K562 (cell line): Measurements from ENCODE around the gene KRT28. TPM values are rescaled to one million over a fixed set of nuclear protein-coding genes. Genes with fewer than 3 reads are reported as not detected.
A peak's percentile ranks its signal among the peaks of the same experiment; 100 is the strongest.

Experiments used
- ARNT ChIP-seq, 2 experiments: fragments of 450-650 bp; IDR thresholded peaks; 2 replicates each; pipeline ENCODE4 v1.6.1; 2016; ENCODE audit warnings: mild to moderate bottlenecking in 1 of 2
- FOXO4 ChIP-seq: fragments of 450-650 bp; formaldehyde crosslinking; IDR thresholded peaks from 2 replicates; pipeline ENCODE4 v1.4.0; 2020; ENCODE audit warnings: mild to moderate bottlenecking, moderate library complexity
- FOXP1 ChIP-seq: sonication (generic); formaldehyde crosslinking; IDR thresholded peaks from 2 replicates; pipeline ENCODE4 v1.8.0; 2022; ENCODE audit warnings: mild to moderate bottlenecking, missing genetic modification reagents
- HDAC1 ChIP-seq, 2 experiments: fragments of 450-650 bp; IDR thresholded peaks; 2 replicates each; pipeline ENCODE4 v1.6.1; 2016 to 2017; ENCODE audit warnings: inconsistent platforms in 1 of 2, mild to moderate bottlenecking in 1 of 2, moderate library complexity in 1 of 2
- MIER1 ChIP-seq: fragments of 450-650 bp; IDR thresholded peaks from 2 replicates; pipeline ENCODE4 v1.6.1; 2016; ENCODE audit warnings: antibody characterized with exemption, mild to moderate bottlenecking, low read depth
- NKRF ChIP-seq: fragments of 450-650 bp; IDR thresholded peaks from 2 replicates; pipeline ENCODE4 v1.6.1; 2016; ENCODE audit warnings: borderline replicate concordance
- POLR2AphosphoS5 ChIP-seq: IDR thresholded peaks from 2 replicates; pipeline ENCODE4 v1.6.1; 2011; ENCODE audit warnings: mild to moderate bottlenecking, low read depth, low read length, moderate library complexity; ENCODE audit not compliant: control insufficient read depth, insufficient read depth
- REST ChIP-seq, 2 experiments: fragments of 450-650 bp; formaldehyde crosslinking in 1 of 2; IDR thresholded peaks; 2 replicates each; pipeline versions ENCODE4 v1.4.0 to v1.6.1; 2014 to 2020; ENCODE audit warnings: mild to moderate bottlenecking in 2 of 2, borderline replicate concordance in 1 of 2, low read depth in 1 of 2
- XRCC4 ChIP-seq: IDR thresholded peaks from one replicate; pipeline ENCODE4 v1.6.1; 2011; ENCODE audit not compliant: insufficient read depth, insufficient read length; ENCODE audit errors: extremely low read depth
- ZNF695 ChIP-seq: fragments of 450-650 bp; formaldehyde crosslinking; IDR thresholded peaks from 2 replicates; pipeline ENCODE4 v1.4.0; 2020; ENCODE audit warnings: mild to moderate bottlenecking, moderate library complexity
- polyA plus RNA-seq, 8 experiments: library from polyadenylated mRNA; depleted of rRNA in 4 of 8; stranded (reverse) in 5 of 8; unstranded in 3 of 8; fragments of >200 nt; fragmentation: Nextera tagmentation in 2 of 8; fragmentation: Illumina TruSeq in 1 of 8; extraction: Ambion mirVana in 2 of 8; extraction: Trizol in 1 of 8; gene quantifications; 2 replicates each; pipeline versions ENCODE4 v1.2.1 to v1.2.3, GENCODE V29; 2011 to 2014; ENCODE audit warnings: inconsistent platforms in 1 of 8, missing spikeins in 1 of 8
- total RNA-seq, 7 experiments: library from RNA; depleted of rRNA in 6 of 7; stranded (reverse); fragments of >200 nt in 6 of 7; fragmentation: Illumina TruSeq in 2 of 7; extraction: Trizol in 2 of 7; gene quantifications; 2 replicates each; pipeline versions ENCODE4 v1.2.1 to v1.2.3, GENCODE V29; 2011 to 2021; ENCODE audit warnings: low replicate concordance in 1 of 7

The KRT28 gene
- total and polyA plus RNA-seq, 9 of the 15 experiments (the other 6 are each of a cell fraction or from before 2014, with no cell fraction given), result not detected

- no peak for TF ChIP-seq FOXO4 (CRISPR knock-in tag)
- no peak for TF ChIP-seq ZNF695 (CRISPR knock-in tag)
- peak; percentile 96 for TF ChIP-seq REST (IDR thresholded peaks at IDR 0.05; ENCODE audit: borderline replicate concordance)
- peak; percentile 72; the same call in 1 of the 2 replicates for TF ChIP-seq REST (CRISPR knock-in tag; IDR thresholded peaks at IDR 0.05; ENCODE audit: low read depth)
- TF ChIP-seq HDAC1 (IDR thresholded peaks at IDR 0.05), result peak in 1 of 2 experiments; percentile 81; a peak in 2 of 4 replicates
- no peak for TF ChIP-seq FOXP1 (CRISPR knock-in tag)
- peak; percentile 34; the same call in 1 of the 2 replicates for TF ChIP-seq NKRF
- peak; percentile 80; the same call in 1 of the 2 replicates for TF ChIP-seq MIER1
- 0 out of 2 replicates have a peak, but pooled peaks have one; percentile 25 for TF ChIP-seq POLR2AphosphoS5
- TF ChIP-seq XRCC4, result no peak
- TF ChIP-seq ARNT (IDR thresholded peaks at IDR 0.05), result no peak
These were observed 22.5 kb upstream of the KRT28 start, which contains the start of gene KRT10 (continued) for GRCh38 chr17:40822132-40822812.
